Stimulated activated CD8-positive, alpha-beta memory T cell treated with anti-CD3 and anti-CD28 coated beads, Interleukin-15, amount 100 ng/mL, for 1 hour (primary cell): ENCODE results near the gene ETV6.

Experiments
- DNase-seq: peaks from one replicate; pipeline ENCODE4 v3.0.0-alpha.2; 2020; ENCODE audit warnings: low read depth

The ETV6 gene

DNA sequence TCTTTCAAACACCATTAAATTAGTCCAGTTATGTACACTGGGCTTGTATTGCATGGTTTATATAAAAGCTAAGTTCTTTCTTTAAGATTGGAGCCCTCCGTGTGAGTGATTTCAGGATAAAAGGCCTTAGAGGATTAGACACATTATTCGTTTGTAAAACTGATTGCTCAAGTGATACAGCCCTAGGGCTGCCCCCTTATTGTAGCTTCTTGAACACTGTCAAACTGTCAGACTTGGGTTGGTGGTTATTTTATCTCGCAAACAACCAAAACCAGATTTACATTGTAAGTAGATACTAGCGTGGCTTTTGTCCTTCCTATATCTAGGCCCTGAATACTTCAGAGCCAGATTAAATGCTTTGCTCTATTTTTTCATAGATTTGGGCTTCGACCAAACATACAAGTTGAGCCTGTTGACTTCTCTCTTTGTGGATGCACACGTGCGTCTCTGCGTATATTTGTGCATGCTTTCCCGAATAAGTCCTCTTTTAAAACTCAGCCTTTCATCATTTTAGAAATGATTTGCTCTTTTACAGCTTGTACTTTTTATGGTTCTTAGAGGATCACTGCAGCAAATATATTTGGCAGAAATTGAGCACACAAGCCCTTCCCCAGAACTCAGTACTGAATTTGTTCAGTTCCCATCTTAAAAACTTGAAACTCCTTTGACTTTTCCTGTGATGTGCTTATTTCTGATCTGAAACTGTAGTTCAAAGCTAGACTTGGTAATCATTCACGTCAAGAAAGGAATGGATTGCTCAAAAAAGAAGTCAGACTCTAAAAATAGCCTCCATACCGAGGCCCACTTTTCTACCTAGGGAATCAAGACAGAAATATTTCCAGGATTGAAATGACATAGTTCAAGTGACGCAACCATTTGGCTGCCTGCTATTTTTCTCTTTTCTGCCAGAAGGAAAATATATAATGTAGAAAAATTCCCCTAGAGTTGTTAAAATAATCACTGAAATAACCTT is 129.5 kb downstream of the ETV6 start:
- no peak for DNase-seq

DNA sequence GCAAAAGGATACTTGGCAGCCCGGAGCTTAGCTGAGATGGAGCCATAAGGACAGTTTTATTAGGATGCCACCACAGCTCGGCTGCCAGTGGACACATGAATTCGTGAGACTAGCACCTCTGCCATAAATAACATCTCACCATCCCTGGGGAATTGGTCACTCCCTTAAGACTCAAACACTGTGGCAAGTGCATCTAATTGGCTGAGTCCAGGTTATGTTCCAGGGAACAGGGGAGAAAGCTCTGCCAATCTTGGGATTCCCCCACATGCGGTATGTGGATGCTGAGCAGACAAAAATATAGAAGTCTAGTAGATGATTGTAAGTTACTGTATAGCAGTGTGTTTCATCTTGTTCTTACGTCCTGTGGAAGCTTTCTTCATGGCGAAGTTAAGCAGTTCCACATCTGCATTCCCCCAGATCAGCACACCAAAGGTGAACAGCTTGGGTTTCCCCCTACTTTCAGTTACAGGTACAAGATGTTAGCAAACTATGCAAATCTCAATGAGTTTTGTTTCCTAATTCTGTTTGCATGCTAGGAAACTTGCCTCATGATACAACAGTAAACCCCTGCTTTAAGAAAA is 131.1 kb downstream of the ETV6 start:
- no peak for DNase-seq

DNA sequence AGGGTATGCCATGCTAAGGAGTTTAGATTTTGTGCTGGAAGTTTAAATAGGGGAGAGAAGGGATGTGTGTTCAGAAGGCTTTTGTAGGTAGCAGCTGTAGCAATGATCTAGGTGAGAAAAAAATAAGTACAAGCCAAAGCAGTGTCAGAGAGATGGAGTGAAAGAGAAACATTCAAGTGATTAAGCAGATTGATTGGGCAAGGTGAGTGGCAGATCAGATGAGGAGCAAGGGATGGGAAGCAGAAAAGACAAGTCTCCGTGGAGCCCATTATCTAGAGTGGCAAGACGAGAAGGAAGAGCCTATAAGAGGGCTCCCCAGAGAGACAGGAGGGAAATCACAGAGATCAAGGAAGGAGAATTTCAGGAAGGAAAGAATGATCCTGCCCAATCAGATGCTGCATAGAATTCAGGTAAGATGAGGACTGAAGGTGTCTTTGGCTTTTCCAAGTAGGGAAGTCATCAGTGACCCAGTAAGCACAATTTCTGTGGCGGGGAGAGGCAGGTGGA is 133.5 kb downstream of the ETV6 start:
- no peak for DNase-seq

DNA sequence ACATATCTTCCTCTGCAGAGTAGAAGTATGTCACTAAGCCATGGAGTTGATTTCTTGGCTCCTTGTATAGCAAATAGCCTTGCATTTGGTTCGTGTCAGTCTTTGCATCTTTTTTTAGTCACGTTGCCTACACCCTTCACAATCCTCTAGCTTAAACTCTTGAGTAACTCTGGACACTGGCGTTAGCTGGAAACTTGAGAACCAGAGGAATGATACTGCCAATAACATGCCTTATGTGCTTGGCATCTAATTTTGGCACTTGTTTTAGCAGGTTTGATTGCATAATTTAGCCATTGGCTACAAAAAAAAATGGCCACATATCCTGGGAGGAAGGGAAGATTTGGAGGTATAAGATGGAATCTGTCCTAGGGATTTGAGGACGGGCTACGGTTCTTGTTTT is 136.2 kb downstream of the ETV6 start:
- DNase-seq: no peak

DNA sequence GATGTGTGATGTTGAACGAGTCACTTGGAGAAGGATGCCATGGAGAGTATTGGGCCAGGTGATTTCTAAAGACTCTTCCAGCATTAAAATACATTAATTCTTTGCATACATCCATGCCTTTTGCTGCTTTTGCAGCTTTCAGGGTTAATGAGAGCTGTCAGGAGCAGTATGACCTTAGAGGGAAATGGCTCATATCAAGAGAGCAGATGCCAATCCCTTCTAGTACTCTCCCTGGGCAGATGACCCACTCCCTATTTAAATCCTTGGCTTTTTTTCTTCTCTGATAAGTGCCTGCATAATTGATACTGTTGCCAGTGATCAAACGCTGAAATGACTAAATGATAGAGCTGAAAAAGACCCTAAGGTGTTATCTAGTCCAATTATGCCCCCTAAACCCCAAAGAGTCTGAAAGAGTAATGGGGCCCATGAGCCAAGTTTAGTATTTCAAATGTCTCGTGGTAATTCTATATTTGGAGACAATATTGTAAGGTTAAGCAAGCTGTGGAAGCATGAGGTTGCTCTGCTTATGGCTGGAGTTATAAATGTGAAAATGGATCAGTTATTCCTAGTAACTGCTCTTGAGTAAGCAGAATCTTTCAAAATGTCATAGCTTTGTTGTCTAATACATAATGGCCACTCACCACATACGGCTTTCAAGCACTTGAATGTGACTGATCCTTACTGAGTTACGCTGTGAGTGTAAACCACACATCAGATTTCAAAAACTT is 137.3 kb downstream of the ETV6 start:
- DNase-seq: no peak

DNA sequence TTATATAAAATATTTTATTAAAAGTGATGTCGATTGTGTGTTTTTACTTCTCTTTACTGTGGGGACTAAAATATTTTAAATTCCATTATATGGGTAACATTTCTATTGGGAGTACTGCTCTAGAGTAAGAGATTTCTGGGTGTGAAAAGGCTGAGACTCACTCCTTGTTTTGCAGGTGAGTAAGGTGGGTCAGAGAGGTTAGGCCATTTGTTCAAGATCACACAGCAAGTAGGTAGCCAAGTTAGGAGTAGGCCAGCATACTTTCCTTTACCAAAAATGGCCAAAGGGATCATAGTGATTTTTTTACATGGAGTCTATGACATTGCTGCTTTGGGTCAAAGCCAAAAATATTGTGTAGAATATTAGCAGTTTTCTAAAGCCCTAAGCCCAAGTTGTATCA is 138.0 kb downstream of the ETV6 start:
- no peak for DNase-seq

DNA sequence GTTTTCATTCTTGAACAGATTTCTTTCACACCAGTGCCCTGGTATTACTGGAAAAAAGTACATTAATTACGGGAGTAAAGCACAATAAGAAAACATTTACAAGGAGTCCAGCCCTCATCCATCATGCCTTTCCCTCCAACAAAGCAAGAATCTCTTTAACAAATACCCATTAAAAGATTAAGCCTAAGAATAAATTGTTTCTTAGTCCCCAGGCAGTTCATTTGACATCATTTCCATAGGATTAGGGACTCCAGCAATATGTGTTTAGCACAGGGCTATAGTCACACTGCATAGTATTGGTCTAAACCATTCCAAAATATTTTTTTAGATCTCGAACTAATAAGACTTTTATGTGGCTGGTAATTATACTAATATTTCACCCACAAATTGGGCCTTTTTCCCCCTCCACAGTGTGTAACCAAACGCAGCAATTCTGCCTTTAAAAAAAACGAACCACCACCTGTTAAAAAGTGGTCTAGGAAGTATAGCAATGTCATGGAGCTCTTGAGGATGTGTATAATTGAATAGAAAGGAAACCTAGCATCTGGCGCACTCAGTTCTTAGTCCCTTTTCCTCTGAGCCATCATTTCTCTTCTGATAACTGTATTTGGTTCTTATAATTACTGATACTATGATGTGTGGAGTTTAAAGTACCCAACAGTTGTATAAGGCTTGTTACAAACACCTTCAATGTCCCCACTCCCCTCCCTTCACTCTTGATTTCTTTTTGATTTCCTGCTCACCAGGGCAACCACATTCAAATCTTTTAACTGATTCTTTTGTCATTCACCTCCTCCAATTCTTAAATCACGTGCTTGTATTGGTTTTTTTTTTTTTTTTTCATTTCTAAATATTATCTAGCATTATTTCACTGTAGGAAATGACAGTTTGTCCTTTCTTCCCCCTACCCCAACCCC is 138.7 kb downstream of the ETV6 start:
- no peak for DNase-seq

DNA sequence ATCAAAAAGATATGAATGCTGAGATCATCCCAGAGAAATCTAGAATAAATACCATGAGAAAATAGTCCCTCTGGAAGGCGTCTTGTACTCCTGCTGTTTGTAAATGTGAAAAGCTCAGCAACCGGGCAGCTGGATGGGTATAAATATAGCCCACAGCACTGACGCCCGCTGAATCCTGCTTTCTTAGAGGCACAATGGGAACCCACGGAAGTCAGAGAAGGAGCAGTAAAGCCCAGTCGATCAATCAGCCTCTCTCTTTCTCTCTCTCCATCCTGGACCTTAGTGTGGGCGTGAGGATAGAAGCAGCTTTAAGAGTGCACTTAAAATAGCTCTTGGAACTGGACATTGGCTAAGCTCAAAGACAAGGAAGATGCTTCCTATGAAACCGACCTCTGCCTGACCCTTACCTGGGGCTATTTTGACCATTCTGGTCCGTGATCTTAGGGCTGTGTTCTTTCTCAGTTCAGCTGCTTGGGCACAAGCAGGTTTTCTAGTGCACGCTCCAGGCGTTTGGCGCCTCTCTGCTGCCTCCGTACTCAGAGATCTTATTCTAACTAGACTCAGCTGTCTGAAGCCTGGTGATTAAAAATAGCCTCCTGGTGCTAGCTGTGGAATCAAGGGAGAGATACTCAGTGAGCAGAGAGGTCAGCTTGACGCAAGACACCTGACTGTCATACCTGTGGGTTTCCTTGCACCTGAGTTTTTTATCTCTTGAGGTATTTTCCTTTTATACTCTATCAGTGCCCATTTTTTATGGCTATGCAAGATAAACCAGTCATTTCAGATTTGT is 144.6 kb downstream of the ETV6 start:
- no peak for DNase-seq

DNA sequence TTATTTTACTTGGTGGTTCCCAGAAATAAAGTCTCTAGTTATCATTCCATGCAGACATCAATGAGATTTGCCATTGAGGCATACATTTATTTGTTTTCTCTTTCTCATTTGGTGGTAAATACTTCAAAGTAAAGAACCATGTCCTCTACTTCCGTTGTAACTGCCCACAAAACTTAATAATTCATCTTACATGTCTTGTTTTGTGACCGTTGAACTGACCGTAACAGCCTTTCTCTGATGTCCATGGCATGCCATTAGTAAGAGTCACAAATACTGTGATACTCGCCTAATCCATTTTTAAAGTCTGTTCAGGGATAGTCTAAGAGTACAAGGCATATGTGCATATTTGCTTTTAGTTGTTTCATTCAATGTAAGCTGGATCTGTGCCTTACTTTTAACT is 145.3 kb downstream of the ETV6 start:
- DNase-seq: no peak

DNA sequence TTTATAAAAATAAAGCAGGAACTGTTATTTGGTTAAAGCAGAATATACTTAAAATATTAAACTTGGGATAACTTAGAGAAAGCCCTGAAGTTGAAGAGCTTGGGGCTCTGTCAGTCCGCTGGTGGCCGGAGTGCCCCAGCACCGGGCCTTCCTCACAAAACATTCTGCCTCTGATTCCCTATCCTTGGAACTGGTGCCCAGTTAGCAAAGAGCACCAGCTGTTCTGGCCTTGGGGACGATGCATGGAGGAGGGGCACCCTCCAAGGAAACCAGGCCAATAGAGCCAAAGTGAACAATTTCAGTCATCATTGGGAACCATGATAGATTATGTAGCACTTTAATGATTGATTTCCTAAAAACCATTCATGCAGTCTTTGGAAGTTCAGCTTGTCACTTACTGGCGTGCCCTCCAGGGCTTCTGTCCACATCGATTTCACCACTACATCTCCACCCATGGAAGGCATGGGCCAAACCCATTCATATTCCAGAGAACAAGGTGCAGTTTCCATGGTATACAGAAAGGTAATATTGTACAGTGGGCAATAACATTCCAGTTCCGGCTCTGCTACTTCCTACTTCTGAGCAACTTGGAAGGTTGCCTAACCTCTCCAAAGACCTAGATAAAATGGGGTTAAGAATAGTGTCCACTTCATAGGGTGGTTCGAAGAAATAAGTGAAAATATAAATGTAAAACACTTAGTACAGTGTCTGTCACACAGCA is 145.9 kb downstream of the ETV6 start:
- DNase-seq: no peak

DNA sequence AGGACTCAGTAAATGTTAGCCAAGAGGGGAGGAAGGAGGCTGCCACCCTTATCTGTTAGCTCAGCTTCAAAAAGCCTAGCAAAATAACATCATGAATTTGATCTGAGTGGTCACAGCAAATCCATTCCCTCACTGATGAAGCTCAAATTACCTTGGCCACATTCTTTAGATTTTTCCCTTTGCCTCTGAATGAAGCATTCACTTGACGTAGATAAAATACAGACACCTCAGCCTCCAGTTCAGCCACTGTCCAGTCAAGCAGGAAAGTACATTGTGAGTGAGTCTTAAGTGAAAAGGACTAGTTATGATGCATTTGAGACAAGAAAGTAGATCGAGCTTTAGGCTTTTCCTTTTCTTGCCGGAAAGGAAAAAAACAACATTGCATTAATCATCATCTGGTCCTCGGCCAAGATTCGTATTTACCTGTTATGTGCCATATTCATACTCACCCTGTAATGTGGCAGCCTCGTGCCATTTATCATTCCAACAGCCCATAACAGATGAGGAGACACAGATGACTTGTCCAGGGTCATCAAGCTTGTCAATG is 146.5 kb downstream of the ETV6 start:
- no peak for DNase-seq

DNA sequence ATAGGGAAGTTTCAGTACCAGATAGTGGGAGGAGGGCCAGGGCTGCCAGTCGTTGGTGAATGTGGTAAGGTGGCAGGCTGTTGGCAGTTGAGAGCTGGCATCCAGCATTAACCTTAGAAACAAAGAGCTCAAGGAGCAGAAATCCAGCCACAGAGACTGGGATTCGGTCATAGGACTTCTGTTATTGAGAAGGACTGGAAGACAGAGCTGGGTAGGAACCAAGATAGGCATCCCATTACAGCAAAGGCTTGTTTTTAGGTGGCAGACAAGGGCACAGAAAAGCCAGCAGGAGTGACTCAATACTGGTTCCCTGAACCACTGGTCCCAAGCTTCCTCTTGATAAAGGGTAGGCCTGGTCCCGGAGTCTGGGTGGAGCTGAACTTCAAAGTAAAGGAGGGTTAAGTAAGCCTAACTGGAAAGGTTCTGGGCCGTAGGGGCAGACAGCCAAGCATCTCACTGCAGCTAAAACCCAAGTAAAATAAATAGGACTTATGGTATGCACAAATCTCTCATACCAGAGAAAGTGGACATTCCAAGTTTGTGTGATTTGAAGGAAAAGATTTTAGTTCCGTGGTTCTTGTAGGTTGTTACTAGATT is 147.9 kb downstream of the ETV6 start:
- DNase-seq: no peak

DNA sequence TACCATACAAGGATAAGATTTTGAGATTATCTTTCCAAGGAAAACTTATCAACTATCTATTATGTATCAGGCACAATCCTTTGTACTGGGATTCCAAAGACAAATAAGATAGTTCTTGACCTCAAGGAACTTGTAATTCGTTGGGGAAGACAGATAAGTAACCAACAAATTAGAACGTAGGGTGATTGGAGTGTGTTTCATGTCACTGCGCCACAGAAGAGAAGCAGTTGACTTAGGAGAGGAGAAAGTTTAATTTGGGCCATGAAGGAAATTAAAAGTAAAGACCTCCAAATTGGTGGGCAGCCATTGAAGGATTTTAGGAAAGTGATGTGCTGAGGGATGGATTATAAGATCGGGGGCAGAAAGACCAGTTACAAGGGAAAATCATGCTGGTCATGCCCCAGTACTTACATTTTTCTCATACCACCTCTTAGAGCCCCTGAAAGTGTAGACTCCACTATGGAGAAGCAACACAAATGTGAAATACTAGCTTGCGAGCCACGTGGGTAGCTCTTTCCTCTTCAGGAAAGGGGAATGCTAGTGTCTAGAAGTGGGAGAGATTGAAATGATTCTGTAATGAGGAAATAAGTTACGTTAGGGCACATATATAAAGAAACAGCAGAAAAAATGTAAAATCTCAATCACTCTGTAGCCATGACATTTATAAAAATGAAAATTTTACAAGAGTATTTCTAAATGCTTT is 148.7 kb downstream of the ETV6 start:
- no peak for DNase-seq

DNA sequence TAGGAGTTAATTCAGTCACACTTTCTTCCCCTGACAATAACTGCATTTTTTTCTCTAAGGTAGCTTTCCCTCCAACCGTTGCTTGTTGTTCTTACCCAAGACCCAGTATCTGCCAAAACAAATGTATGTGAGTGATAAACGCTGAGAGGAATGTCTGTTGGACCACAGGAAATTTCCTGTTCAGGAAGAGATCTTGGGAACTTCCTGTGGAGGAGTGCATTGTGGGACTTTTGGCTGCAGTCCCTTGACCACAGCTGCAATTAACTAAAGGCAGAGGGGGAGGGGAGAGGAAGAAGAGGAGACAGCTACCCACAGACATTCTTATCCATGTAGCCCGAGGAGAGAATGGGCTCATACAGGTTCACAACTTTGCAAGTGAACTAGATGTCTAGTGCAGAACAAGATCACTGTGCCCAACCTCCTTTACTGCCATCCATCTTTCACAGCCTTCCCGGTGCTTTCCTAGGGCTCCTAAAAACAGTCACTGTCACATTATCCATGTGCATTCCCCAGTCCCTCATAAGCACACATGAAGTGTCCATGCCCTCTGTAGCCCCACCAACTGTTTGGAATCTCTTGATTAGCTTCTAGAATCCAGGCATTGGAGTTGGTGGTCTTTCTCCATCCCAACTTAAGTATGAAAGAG is 149.5 kb downstream of the ETV6 start:
- no peak for DNase-seq

DNA sequence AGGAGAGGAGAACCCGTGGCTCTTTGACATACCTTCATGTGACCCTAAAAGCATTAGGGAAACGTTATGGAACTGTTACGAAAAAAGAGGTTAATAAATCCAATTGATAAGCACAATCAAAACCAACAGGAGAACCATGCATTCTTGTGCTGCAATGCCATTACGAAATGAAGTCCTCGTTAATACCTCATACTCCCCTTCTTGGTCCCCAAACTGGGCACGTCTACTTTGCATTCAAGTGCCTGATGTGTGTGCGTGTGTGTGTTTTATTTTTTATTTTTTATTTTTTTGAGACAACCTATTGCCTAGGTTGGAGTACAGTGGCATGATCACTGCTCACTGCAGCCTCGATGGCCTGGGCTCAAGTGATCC is 150.0 kb downstream of the ETV6 start:
- no peak for DNase-seq

DNA sequence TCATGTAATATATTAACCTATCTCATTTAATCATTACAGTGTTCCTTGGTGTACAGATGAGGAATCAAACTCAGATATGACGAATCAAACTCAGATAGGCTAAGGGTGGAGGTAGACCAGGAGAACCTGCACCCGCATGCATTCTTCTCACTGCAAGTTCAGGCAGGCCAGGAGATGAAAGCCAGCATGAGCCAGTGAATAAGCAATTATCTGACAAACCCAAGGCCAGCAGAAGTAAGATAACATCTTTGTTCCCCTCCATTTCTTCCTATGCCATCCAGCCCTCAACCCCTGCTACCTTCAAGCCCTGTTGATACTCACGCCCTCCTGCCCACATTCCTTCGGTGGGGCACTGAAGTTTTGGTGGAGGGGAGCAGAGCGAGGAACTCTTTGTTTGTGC is 152.2 kb downstream of the ETV6 start:
- DNase-seq: no peak

DNA sequence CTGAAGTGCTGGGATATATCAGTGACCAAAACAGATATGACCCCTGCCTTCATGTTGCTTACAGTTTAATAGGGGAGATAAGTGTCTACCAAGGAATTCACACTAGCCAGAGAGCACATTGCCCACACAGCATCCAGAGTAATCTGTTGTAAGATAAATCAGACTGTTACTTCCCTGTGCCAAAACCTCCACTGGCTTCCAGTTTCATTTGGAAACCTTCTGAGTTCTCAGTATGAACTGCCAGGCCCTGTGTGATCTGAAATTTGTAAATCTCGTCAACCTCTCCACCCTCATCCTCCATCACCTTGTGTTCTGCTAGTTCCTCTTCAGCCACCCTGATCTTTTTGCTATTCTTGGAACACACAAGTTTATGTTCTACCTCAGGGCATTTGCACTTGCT is 154.7 kb downstream of the ETV6 start:
- no peak for DNase-seq

DNA sequence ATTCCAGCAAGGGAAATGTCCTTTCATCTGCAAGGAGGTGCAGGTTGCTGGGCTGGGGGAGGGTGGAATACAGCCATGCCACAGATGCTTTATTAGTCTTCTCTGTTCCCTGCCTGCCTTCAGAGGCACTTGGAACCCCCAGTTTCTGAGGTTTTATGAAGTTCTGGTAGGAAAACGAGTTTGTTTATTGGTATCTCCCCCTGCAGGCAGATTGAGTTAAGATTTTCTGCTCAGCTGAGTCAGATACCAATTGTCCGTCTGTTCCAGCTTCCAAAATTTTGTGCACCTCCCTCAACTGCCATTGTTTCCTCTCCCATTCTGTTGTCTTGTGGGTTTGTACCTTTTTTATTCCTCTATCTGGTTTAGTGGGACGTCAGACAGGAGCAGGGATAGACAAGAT is 155.6 kb downstream of the ETV6 start:
- DNase-seq: no peak
